ENCODE data around the gene CERS6. TPM values are rescaled to one million over a fixed set of nuclear protein-coding genes. Genes with fewer than 3 reads are reported as not detected.

The CERS6 gene
- total RNA-seq, 2 donors from 2014 or later: 7.7 to 21.5 TPM

- Mint-ChIP-seq H3K9me3 (no peaks in the 10 kb centered on the region), H3K27me3 (no peaks in the 10 kb centered on the region), H3K4me3 (no peak overlapping the region), H3K36me3 (ENCODE audit: low read depth) (no peaks in the 10 kb centered on the region), H3K27ac (no peak overlapping the region), H3K4me1 (no peaks in the 10 kb centered on the region)
- no peak for ATAC-seq (replicated peaks)
These were observed 349.5 kb downstream of the CERS6 start for GRCh38 chr2:168805615-168806014.

DNA sequence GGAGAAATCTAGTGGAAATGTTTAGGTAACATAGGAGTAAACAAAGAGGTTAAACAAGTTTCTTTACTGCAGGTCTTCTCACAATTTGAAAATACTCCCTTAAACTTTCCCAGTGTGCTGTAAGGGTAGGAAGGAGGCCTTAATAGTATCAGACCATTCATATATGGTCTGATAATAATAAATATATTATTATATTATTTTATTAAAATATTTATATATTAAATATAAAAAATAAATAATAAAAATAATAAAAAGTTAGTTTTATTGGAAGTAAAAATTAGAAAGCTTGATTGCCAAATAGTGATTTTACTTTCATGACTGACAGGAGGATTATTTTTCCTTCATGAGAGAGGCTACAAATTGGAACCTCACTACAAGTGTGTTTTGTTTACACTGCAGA lies 353.5 kb downstream of the CERS6 start:
- Mint-ChIP-seq H3K4me3 (no peak overlapping the region), H3K4me1 (no peaks in the 10 kb centered on the region), H3K27ac (no peak overlapping the region), H3K27me3 (no peaks in the 10 kb centered on the region), H3K36me3 (ENCODE audit: low read depth) (no peaks in the 10 kb centered on the region), H3K9me3 (no peaks in the 10 kb centered on the region)
- no peak for ATAC-seq (replicated peaks)

GRCh38 chr2:168810235-168810634 lies 354.2 kb downstream of the CERS6 start:
- H3K9me3 Mint-ChIP-seq: no peaks in the 10 kb centered on the region

GRCh38 chr2:168811696-168812095 lies 355.6 kb downstream of the CERS6 start:
- Mint-ChIP-seq H3K27ac (no peak overlapping the region), H3K4me1 (no peaks in the 10 kb centered on the region), H3K27me3 (no peaks in the 10 kb centered on the region), H3K36me3 (ENCODE audit: low read depth) (no peaks in the 10 kb centered on the region), H3K9me3 (no peaks in the 10 kb centered on the region), H3K4me3 (no peak overlapping the region)
- ATAC-seq (replicated peaks): no peak

More at GRCh38 chr2:168810235-168810634, 354.2 kb downstream of the CERS6 start:
- no peaks in the 10 kb centered on the region for H3K27me3 Mint-ChIP-seq
- H3K4me3 Mint-ChIP-seq: no peak overlapping the region
- ATAC-seq (replicated peaks): no peak
- H3K4me1 Mint-ChIP-seq: no peaks in the 10 kb centered on the region
- H3K36me3 Mint-ChIP-seq (ENCODE audit: low read depth): no peaks in the 10 kb centered on the region
- H3K27ac Mint-ChIP-seq: no peak overlapping the region

- ATAC-seq (replicated peaks): no peak
- Mint-ChIP-seq H3K4me3 (no peak overlapping the region), H3K27ac (no peak overlapping the region), H3K9me3 (no peaks in the 10 kb centered on the region), H3K4me1 (no peaks in the 10 kb centered on the region), H3K27me3 (no peaks in the 10 kb centered on the region), H3K36me3 (ENCODE audit: low read depth) (no peaks in the 10 kb centered on the region)
These were observed 358.0 kb downstream of the CERS6 start for GRCh38 chr2:168814046-168814445.

GRCh38 chr2:168814939-168815907 lies 359.2 kb downstream of the CERS6 start:
- Mint-ChIP-seq H3K36me3 (ENCODE audit: low read depth) (no peaks in the 10 kb centered on the region), H3K4me1 (no peaks in the 10 kb centered on the region), H3K27ac (no peak overlapping the region), H3K9me3 (no peaks in the 10 kb centered on the region), H3K27me3 (no peaks in the 10 kb centered on the region), H3K4me3 (no peak overlapping the region)
- ATAC-seq (replicated peaks): no peak

GRCh38 chr2:168816369-168816768 lies 360.3 kb downstream of the CERS6 start:
- no peak overlapping the region for H3K4me3 Mint-ChIP-seq
- H3K27ac Mint-ChIP-seq: no peak overlapping the region
- H3K27me3 Mint-ChIP-seq: no peaks in the 10 kb centered on the region
- H3K9me3 Mint-ChIP-seq: no peaks in the 10 kb centered on the region
- ATAC-seq (replicated peaks): no peak
- H3K4me1 Mint-ChIP-seq: no peaks in the 10 kb centered on the region
- no peaks in the 10 kb centered on the region for H3K36me3 Mint-ChIP-seq (ENCODE audit: low read depth)

DNA sequence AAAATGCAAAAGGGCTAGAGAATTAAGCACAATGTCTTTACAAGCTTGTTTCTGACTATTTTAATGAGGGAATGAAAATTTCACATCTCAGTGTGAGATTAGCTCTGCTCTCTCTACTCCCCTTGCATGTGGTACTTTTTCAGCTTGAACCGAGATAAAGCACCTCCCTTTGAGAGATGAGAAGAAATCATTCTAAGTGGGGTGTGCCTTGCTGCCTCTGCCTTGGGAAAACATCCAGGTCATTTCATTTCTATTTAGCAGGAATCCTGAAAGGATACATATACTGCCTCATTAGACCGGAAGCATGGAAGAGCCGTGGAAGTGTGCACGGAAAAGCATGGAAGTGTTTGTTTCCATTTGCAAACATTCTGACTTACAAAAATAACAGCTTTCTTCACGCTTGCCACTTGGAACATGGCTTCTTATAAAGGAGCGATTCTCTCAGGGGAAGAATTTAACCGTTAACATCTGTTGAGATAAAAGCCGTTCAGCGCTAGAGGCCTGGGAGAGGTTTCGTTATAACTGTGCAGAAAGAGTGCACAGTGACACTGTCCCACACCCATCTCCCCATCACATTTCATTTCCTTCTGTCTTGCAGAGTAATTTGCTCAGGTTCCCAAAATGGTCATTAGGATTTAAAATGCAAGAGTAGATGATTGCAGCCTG lies 363.1 kb downstream of the CERS6 start:
- no peaks in the 10 kb centered on the region for H3K4me1 Mint-ChIP-seq
- no peak overlapping the region for H3K4me3 Mint-ChIP-seq
- ATAC-seq (replicated peaks): no peak
- no peak overlapping the region for H3K27ac Mint-ChIP-seq
- no peaks in the 10 kb centered on the region for H3K9me3 Mint-ChIP-seq
- H3K36me3 Mint-ChIP-seq (ENCODE audit: low read depth): no peaks in the 10 kb centered on the region
- no peaks in the 10 kb centered on the region for H3K27me3 Mint-ChIP-seq

- no peaks in the 10 kb centered on the region for H3K9me3 Mint-ChIP-seq
- H3K36me3 Mint-ChIP-seq (ENCODE audit: low read depth): no peaks in the 10 kb centered on the region
- H3K4me3 Mint-ChIP-seq: no peak overlapping the region
- no peaks in the 10 kb centered on the region for H3K27me3 Mint-ChIP-seq
- ATAC-seq (replicated peaks): no peak
- no peaks in the 10 kb centered on the region for H3K4me1 Mint-ChIP-seq
- H3K27ac Mint-ChIP-seq: no peak overlapping the region
These were observed 363.9 kb downstream of the CERS6 start for GRCh38 chr2:168819829-168820489.

- Mint-ChIP-seq H3K27ac (no peak overlapping the region), H3K4me3 (no peak overlapping the region), H3K27me3 (no peaks in the 10 kb centered on the region), H3K9me3 (no peaks in the 10 kb centered on the region), H3K4me1 (no peaks in the 10 kb centered on the region), H3K36me3 (ENCODE audit: low read depth) (no peaks in the 10 kb centered on the region)
- no peak for ATAC-seq (replicated peaks)
These were observed 365.5 kb downstream of the CERS6 start for GRCh38 chr2:168821577-168821976.

- Mint-ChIP-seq H3K36me3 (ENCODE audit: low read depth) (no peaks in the 10 kb centered on the region), H3K27me3 (no peaks in the 10 kb centered on the region), H3K4me1 (no peaks in the 10 kb centered on the region), H3K27ac (no peak overlapping the region), H3K4me3 (no peak overlapping the region), H3K9me3 (no peaks in the 10 kb centered on the region)
- ATAC-seq (replicated peaks): no peak
These were observed 365.9 kb downstream of the CERS6 start for GRCh38 chr2:168821992-168822391.

Other genes starting within 250 kb of the CERS6 start
- gene STK39, start 208.7 kb upstream of the CERS6 start, total RNA-seq: 10 to 100 TPM; 21.5 to 27.9 TPM

All from activated T-helper 17 cell treated with anti-CD3 and anti-CD28 coated beads, Interleukin-2, amount 50 U/mL, for 72 hours (primary cell).